ENCODE measurements around the gene NEURL2.
"Not testable (repeated sequence)": the region's sequence is repeated elsewhere in the genome, so short reads cannot be mapped to it uniquely, and the experiment has no call there.

NEURL2 gene

DNA sequence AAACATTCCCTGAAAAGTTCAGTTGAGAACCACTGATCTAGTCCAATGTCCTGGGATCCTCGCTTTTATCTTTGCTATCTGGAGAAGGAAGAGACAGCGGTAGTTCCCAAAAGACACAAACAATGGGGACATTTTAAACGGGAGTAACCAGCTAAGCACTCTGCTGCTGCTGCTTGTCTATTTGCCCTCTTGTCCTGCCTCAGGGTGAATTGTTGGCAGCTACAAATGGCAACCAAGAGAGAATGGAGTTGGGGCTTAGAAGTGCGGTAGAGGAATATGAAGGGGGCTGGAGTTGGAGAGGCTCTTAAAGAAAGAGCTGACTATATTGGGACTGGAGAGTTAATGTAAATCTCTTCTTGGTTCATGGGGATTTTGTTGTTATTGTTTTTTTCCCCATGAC is 16.4 kb downstream of the NEURL2 start:
- Histone ChIP-seq H3K27ac (ENCODE audit: low read length) (no peak overlapping the region), H3K4me1 (ENCODE audit: control insufficient read depth, low read depth, low read length) (no peaks in the 10 kb centered on the region), H3K4me3 (ENCODE audit: low read length) (no peak overlapping the region), H3K9ac (ENCODE audit: low read length) (no peak overlapping the region), H3K9me3 (ENCODE audit: control insufficient read depth, low read depth, low read length) (no peaks in the 10 kb centered on the region), H3K27me3 (ENCODE audit: control insufficient read depth, insufficient read depth, low read length) (no peaks in the 10 kb centered on the region), H3K36me3 (ENCODE audit: control insufficient read depth, low read depth, low read length) (peaks cover 7% of the 10 kb centered on the region)

DNA sequence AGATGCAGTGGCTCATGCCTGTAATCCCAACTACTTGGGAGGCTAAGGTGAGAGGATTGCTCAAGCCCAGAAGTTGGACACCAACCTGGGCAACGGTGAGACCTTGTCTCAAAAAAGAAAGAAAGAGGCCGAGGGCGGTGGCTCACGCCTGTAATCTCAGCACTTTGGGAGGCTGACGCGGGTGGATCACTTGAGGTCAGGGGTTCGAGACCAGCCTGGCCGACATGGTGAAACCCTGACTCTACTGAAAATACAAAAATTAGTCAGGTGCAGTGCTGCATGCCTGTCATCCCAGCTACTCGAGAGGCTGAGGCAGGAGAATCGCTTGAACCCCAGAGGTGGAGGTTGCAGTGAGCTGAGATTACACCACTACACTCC is 16.9 kb downstream of the NEURL2 start:
- not testable (repeated sequence) for H3K9ac ChIP-seq (ENCODE audit: low read length); H3K27me3 ChIP-seq (ENCODE audit: control insufficient read depth, insufficient read depth, low read length); H3K9me3 ChIP-seq (ENCODE audit: control insufficient read depth, low read depth, low read length); H3K36me3 ChIP-seq (ENCODE audit: control insufficient read depth, low read depth, low read length); H3K4me1 ChIP-seq (ENCODE audit: control insufficient read depth, low read depth, low read length); H3K4me3 ChIP-seq (ENCODE audit: low read length); H3K27ac ChIP-seq (ENCODE audit: low read length)

DNA sequence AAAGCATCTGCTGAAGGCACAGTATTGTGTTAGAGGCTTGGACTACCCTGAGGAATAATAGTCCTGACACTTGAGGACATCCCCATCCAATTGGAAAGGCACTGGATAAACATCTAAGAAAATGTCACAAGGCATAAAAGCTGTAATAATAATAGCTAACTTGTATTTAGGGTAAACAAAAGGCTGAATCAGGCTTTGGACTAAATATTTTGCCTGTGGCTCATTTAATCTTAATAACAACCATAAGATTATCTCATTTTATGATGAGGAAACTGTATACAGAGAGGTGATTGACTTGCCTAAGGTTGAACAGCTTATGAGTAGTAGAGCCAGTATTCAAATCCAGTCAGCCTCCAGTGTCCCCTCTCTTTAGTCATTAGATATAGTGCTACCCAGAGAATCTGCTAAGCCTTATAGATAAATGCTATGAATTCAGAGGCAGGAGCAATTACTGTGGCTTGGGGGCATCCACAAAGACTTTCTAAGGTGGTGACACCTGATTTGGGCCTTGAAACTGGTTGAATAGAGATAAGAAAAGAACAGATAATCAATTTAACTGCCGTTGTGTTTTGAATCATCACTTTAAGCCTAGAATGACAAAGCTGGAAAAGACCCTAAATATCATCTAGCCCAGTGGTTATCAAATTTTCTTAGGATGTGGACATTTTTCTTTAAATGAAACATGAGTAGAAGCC is 17.5 kb downstream of the NEURL2 start:
- Histone ChIP-seq H3K9me3 (ENCODE audit: control insufficient read depth, low read depth, low read length) (no peaks in the 10 kb centered on the region), H3K4me3 (ENCODE audit: low read length) (no peak overlapping the region), H3K4me1 (ENCODE audit: control insufficient read depth, low read depth, low read length) (no peaks in the 10 kb centered on the region), H3K36me3 (ENCODE audit: control insufficient read depth, low read depth, low read length) (peaks cover 6% of the 10 kb centered on the region), H3K9ac (ENCODE audit: low read length) (no peak overlapping the region), H3K27ac (ENCODE audit: low read length) (no peak overlapping the region), H3K27me3 (ENCODE audit: control insufficient read depth, insufficient read depth, low read length) (no peaks in the 10 kb centered on the region)

DNA sequence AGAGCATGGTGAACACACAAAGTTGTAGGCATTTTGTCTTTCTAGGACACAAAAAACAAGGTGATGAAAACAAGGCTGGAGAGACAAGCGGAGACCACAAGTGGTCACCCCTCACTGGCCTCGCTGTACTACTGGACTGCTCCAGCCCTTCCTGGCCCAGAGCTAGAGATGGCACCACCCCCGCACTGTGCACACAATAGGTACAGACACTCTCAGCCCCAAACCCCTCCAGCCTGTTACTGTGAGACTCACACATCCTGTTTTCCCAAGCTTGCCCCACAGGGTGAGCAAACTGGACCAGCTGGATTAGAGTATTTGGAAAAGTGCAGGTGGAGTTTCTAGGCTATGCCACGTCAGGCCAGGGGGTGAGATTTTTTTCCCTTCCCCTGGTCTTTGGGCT is 18.4 kb downstream of the NEURL2 start:
- H3K4me3 ChIP-seq (ENCODE audit: low read length), result no peak overlapping the region
- no peaks in the 10 kb centered on the region for H3K36me3 ChIP-seq (ENCODE audit: control insufficient read depth, low read depth, low read length)
- H3K9me3 ChIP-seq (ENCODE audit: control insufficient read depth, low read depth, low read length), result no peaks in the 10 kb centered on the region
- H3K27ac ChIP-seq (ENCODE audit: low read length), result no peak overlapping the region
- H3K9ac ChIP-seq (ENCODE audit: low read length), result no peak overlapping the region
- no peaks in the 10 kb centered on the region for H3K4me1 ChIP-seq (ENCODE audit: control insufficient read depth, low read depth, low read length)
- no peaks in the 10 kb centered on the region for H3K27me3 ChIP-seq (ENCODE audit: control insufficient read depth, insufficient read depth, low read length)

DNA sequence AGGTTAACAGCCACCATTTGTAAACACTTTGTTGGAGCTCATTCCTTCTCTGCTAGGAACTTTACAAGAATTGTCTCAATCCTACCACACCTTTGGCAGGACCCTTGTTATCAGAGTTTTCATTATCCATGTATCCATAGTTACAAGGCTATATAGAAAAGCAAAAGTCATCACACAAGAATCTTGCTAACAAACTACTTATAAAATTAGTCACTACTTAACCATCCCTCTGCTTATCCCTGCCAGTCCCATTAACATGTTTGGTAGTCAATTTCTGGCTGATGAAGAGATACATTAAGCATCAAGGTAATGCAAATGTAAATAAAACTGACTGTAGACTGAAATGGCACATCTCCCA is 23.2 kb downstream of the NEURL2 start:
- H3K9me3 ChIP-seq (ENCODE audit: control insufficient read depth, low read depth, low read length), result no peaks in the 10 kb centered on the region
- no peaks in the 10 kb centered on the region for H3K27me3 ChIP-seq (ENCODE audit: control insufficient read depth, insufficient read depth, low read length)
- H3K4me1 ChIP-seq (ENCODE audit: control insufficient read depth, low read depth, low read length), result no peaks in the 10 kb centered on the region
- H3K27ac ChIP-seq (ENCODE audit: low read length), result no peak overlapping the region
- H3K9ac ChIP-seq (ENCODE audit: low read length), result no peak overlapping the region
- H3K4me3 ChIP-seq (ENCODE audit: low read length), result no peak overlapping the region
- H3K36me3 ChIP-seq (ENCODE audit: control insufficient read depth, low read depth, low read length), result no peaks in the 10 kb centered on the region

DNA sequence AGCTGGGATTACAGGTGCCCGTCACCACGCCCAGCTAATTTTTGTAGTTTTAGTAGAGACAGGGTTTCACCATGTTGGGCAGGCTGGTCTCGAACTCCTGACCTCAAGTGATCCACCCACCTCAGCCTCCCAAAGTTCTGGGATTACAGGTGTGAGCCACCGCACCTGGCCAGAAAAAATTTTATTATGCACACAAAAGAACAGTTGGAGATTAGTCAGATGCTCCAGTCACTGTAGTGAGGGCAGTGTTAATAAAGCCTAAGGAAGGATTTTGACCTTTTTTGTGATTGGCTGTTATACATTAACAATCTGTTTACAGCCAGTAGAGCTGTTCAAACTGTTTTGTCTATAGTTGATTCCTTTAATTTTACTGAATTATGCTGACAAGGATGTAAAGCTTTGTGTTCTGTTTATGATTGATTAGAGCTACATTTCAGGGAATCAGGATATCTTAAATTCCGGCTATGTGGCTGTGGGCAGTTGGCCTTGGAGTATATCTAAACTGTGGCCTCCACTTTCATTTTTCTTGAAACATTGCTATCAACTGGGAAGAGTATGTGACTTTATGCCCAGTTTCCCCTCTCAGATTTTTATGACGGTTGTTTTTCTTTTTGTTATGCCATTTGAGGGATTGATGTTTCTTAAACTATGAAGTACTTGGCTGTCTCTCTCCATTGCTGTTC is 23.7 kb downstream of the NEURL2 start:
- H3K4me1 ChIP-seq (ENCODE audit: control insufficient read depth, low read depth, low read length), result no peaks in the 10 kb centered on the region
- H3K4me3 ChIP-seq (ENCODE audit: low read length), result no peak overlapping the region
- H3K27ac ChIP-seq (ENCODE audit: low read length), result no peak overlapping the region
- no peaks in the 10 kb centered on the region for H3K9me3 ChIP-seq (ENCODE audit: control insufficient read depth, low read depth, low read length)
- H3K36me3 ChIP-seq (ENCODE audit: control insufficient read depth, low read depth, low read length), result no peaks in the 10 kb centered on the region
- H3K9ac ChIP-seq (ENCODE audit: low read length), result no peak overlapping the region
- no peaks in the 10 kb centered on the region for H3K27me3 ChIP-seq (ENCODE audit: control insufficient read depth, insufficient read depth, low read length)

DNA sequence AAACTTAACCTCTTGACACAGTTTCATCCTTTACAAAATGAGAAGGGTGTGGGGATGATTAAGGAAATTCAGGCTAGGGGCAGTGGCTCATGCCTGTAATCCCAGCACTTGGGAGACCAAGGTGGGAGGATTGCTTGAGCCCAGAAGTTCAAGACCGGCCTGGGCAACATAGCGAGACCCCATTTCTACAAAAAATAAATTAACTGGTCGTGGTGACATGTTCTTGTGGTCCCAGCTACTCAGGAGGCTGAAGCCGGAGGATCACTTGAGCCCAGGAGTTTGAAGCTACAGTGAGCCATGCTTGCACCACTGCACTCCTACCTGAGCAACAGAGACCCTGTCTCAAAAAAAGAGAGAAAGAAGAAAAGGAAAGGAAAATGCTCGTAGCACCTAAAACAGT is 24.6 kb downstream of the NEURL2 start:
- Histone ChIP-seq H3K9me3 (ENCODE audit: control insufficient read depth, low read depth, low read length) (no peaks in the 10 kb centered on the region), H3K4me3 (ENCODE audit: low read length) (no peak overlapping the region), H3K36me3 (ENCODE audit: control insufficient read depth, low read depth, low read length) (no peaks in the 10 kb centered on the region), H3K27me3 (ENCODE audit: control insufficient read depth, insufficient read depth, low read length) (no peaks in the 10 kb centered on the region), H3K4me1 (ENCODE audit: control insufficient read depth, low read depth, low read length) (no peaks in the 10 kb centered on the region), H3K27ac (ENCODE audit: low read length) (no peak overlapping the region), H3K9ac (ENCODE audit: low read length) (no peak overlapping the region)

DNA sequence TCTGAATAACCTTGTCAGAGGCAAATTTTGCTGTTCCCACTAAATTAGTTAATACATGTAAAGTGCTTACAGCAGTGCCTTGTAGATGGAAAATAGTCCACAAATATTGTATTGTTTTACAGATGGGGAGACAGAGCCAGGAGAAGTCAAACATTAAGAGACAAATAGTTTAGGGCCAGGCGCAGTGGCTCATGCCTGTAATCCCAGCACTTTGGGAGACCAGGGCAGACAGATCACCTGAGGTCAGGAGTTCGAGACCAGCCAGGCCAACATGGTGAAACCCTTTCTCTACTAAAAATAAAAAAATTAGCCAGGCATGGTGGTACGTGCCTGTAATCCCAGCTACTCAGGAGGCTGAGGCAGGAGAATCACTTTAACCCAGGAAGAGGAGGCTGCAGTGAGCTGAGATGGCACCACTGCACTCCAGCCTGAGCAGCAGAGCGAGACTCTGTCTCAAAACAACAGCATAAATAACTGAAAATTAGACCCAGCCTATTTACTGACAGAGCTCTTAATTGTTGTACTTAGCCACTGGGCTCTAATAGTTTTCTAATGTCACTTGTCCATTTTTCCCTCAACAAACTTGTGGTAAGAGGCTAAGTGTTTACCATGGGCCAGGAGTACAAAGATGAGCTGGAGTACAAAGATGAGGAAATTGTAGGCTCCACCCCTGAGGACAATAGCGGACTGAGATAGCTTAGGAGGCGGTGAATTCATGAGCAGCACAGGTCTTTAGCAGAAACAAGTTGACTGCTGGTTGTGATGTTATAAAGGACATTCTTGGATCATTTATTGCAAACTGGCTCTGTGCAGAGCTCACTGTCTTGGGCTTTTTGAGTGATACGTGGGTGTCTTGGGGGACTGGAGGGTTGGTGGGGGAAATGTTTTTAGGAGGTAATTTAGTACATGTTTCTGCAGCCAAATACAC is 27.2 kb downstream of the NEURL2 start:
- Histone ChIP-seq H3K4me3 (ENCODE audit: low read length) (no peak overlapping the region), H3K4me1 (ENCODE audit: control insufficient read depth, low read depth, low read length) (peaks cover 7% of the 10 kb centered on the region), H3K27ac (ENCODE audit: low read length) (no peak overlapping the region), H3K9me3 (ENCODE audit: control insufficient read depth, low read depth, low read length) (no peaks in the 10 kb centered on the region), H3K9ac (ENCODE audit: low read length) (no peak overlapping the region), H3K36me3 (ENCODE audit: control insufficient read depth, low read depth, low read length) (no peaks in the 10 kb centered on the region), H3K27me3 (ENCODE audit: control insufficient read depth, insufficient read depth, low read length) (no peaks in the 10 kb centered on the region)

DNA sequence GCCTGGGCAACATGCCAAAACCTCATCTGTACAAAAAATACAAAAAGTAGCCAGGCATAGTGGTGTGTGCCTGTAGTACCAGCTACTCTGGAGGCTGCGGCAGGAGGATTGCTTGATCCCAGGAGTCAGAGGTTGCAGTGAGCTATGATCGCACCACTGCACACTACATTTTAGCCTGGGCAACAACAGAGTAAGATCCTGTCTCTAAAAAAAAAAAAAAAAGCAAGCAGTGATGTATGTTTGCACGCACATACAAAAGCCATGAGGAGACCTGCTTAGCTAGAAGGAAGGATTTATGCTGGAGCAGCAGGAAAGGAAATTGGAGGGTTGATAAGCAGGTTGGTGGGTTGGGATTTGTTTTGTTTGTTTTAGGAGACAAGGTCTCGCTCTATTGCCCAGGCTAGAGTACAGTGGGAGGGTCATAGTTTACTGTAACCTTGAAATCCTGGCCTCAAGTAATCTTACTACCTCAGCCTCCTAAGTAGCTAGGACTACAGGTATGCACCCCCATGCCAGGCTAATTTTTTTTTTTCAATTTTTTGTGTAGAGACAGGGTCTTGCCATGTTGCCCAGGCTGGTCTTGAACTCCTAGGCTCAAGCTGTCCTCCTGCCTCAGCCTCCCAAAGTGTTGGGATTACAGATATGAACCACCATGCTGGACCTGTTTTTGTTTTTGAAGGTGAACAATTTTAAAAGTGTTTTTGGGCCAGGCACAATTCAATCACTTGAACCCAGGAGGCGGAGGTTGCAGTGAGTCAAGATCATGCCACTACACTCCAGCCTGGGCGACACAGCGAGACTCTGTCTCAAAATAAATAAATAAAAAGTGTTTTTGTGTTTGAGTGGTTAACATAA is 29.6 kb downstream of the NEURL2 start:
- H3K9ac ChIP-seq (ENCODE audit: low read length), result no peak overlapping the region
- peaks cover 16% of the 10 kb centered on the region for H3K4me1 ChIP-seq (ENCODE audit: control insufficient read depth, low read depth, low read length)
- H3K36me3 ChIP-seq (ENCODE audit: control insufficient read depth, low read depth, low read length), result no peaks in the 10 kb centered on the region
- H3K27me3 ChIP-seq (ENCODE audit: control insufficient read depth, insufficient read depth, low read length), result no peaks in the 10 kb centered on the region
- H3K9me3 ChIP-seq (ENCODE audit: control insufficient read depth, low read depth, low read length), result no peaks in the 10 kb centered on the region
- H3K4me3 ChIP-seq (ENCODE audit: low read length), result no peak overlapping the region
- no peak overlapping the region for H3K27ac ChIP-seq (ENCODE audit: low read length)

DNA sequence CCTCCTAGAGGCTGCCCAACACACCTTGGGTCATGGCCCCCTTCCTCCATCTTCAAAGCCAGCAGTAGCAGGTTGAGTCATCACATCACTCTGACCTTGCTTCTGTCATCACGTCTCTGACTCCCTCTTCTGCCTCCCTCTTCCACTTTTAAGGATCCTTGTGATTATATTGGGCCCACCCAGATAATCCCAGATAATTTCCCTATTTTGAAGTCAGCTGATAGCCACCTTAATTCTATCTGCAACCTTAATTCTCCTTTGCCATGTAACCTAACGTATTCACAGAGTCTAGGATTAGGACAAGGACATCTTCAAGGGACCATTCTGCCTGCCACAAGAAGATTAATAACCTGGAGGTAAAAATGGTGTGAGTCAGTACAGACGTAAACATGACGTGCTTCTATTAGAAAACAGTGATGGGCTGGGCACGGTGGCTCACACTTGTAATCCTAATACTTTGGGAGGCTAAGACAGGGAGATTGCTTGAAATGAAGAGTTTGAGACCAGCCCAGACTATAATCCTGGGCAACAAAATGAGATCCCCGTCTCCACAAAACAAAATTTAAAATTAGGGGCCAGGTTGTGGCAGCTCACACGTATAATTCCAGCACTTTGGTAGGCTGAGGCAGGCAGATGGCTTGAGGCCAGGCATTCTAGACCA is 30.3 kb downstream of the NEURL2 start:
- Histone ChIP-seq H3K27ac (ENCODE audit: low read length) (no peak overlapping the region), H3K9me3 (ENCODE audit: control insufficient read depth, low read depth, low read length) (no peaks in the 10 kb centered on the region), H3K27me3 (ENCODE audit: control insufficient read depth, insufficient read depth, low read length) (no peaks in the 10 kb centered on the region), H3K4me1 (ENCODE audit: control insufficient read depth, low read depth, low read length) (peaks cover 16% of the 10 kb centered on the region), H3K4me3 (ENCODE audit: low read length) (no peak overlapping the region), H3K9ac (ENCODE audit: low read length) (no peak overlapping the region), H3K36me3 (ENCODE audit: control insufficient read depth, low read depth, low read length) (no peaks in the 10 kb centered on the region)

DNA sequence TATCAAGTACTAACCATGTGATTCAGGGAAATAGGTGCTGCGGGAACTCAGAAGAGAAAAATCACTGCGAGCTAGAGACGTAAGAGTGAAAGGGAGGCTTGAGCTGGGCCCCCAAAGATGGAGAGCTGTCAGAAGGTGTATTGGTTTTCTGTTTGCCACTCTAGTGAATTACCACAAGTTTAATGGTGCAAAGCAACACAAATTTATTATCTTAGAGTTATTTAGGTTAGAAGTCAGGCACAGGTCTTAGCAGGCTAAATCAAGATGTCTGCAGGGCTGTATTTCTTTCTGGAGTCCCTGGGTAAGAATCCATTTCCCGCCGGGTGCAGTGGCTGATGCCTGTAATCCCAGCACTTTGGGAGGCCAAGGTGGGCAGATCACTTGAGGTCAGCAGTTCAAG is 31.1 kb downstream of the NEURL2 start:
- no peak overlapping the region for H3K27ac ChIP-seq (ENCODE audit: low read length)
- no peak overlapping the region for H3K4me3 ChIP-seq (ENCODE audit: low read length)
- no peaks in the 10 kb centered on the region for H3K27me3 ChIP-seq (ENCODE audit: control insufficient read depth, insufficient read depth, low read length)
- no peak overlapping the region for H3K9ac ChIP-seq (ENCODE audit: low read length)
- peaks cover 16% of the 10 kb centered on the region for H3K4me1 ChIP-seq (ENCODE audit: control insufficient read depth, low read depth, low read length)
- no peaks in the 10 kb centered on the region for H3K36me3 ChIP-seq (ENCODE audit: control insufficient read depth, low read depth, low read length)
- no peaks in the 10 kb centered on the region for H3K9me3 ChIP-seq (ENCODE audit: control insufficient read depth, low read depth, low read length)

All from iPS-18a (cell line).